Mucosa of stomach (tissue), 1 donor: ENCODE measurements around the gene IL32.

Experiments used
- H3K27me3 ChIP-seq: one replicate; pipeline ENCODE4 v1.7.0; 2013; ENCODE audit warnings: mild to moderate bottlenecking, low read length; ENCODE audit not compliant: control insufficient read depth, insufficient read depth
- H3K36me3 ChIP-seq: one replicate; pipeline ENCODE4 v1.7.0; 2013; ENCODE audit warnings: low read length; ENCODE audit not compliant: control insufficient read depth, insufficient read depth
- H3K4me1 ChIP-seq: one replicate; pipeline ENCODE4 v1.7.0; 2013; ENCODE audit warnings: mild to moderate bottlenecking, low read length; ENCODE audit not compliant: control insufficient read depth, insufficient read depth
- H3K4me3 ChIP-seq: one replicate; pipeline ENCODE4 v1.7.0; 2013; ENCODE audit warnings: low read length
- H3K9ac ChIP-seq: one replicate; pipeline ENCODE4 v1.7.0; 2013; ENCODE audit warnings: mild to moderate bottlenecking, low read length, moderate library complexity
- H3K9me3 ChIP-seq: one replicate; pipeline ENCODE4 v1.7.0; 2013; ENCODE audit warnings: mild to moderate bottlenecking, low read length, moderate library complexity; ENCODE audit not compliant: control insufficient read depth
- donor health status: Pancreatic carcinoma.

IL32 gene

DNA sequence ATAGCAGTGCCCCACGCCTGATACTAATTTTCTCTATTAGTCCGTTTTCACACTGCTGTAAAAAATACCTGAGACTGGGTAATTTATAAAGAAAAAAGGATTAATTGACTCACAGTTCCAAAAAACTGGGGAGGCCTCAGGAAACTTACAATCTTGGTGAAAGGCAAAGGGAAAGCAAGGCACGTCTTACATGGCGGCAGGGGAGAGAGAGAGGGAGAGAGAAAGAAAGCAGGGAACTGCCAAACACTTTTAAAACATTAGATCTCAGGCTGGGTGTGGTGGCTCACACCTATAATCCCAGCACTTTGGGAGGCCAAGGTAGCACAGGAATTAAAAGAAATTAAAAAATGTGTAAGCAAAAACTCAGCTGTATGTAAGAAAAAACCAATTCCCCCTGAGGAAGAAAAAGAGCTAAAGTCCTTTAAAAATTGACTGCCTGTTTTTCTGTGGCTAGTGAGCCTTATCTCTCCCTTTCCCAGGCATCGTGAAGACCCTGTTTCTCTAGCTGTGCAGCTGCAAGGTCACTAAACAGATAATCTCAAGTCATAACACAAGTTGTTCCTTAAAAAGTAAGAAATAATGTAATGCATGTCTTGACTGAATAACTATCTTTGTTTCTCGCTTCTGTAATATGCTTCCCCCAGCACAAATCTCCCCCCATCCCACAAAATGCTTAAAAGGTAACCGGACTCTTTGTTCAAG, 19.7 kb downstream of the IL32 start:
- no peaks in the 10 kb centered on the region for H3K9me3 ChIP-seq
- no peak overlapping the region for H3K4me3 ChIP-seq
- no peak overlapping the region for H3K9ac ChIP-seq

GRCh38 chr16:3085868-3086595, 20.6 kb downstream of the IL32 start:
- Histone ChIP-seq H3K4me3 (no peak overlapping the region), H3K9ac (no peak overlapping the region), H3K27me3 (no peaks in the 10 kb centered on the region)

More for the DNA sequence above, 19.7 kb downstream of the IL32 start:
- H3K4me1 ChIP-seq = peaks cover 9% of the 10 kb centered on the region
- no peaks in the 10 kb centered on the region for H3K27me3 ChIP-seq
- no peaks in the 10 kb centered on the region for H3K36me3 ChIP-seq

GRCh38 chr16:3086596-3087242, 21.3 kb downstream of the IL32 start:
- no peak overlapping the region for H3K4me3 ChIP-seq
- H3K9me3 ChIP-seq = no peaks in the 10 kb centered on the region
- no peaks in the 10 kb centered on the region for H3K36me3 ChIP-seq
- H3K9ac ChIP-seq = no peak overlapping the region
- peaks cover 9% of the 10 kb centered on the region for H3K4me1 ChIP-seq
- H3K27me3 ChIP-seq = peaks cover 4% of the 10 kb centered on the region

More at GRCh38 chr16:3085868-3086595, 20.6 kb downstream of the IL32 start:
- Histone ChIP-seq H3K9me3 (no peaks in the 10 kb centered on the region), H3K36me3 (no peaks in the 10 kb centered on the region), H3K4me1 (peaks cover 9% of the 10 kb centered on the region)

DNA sequence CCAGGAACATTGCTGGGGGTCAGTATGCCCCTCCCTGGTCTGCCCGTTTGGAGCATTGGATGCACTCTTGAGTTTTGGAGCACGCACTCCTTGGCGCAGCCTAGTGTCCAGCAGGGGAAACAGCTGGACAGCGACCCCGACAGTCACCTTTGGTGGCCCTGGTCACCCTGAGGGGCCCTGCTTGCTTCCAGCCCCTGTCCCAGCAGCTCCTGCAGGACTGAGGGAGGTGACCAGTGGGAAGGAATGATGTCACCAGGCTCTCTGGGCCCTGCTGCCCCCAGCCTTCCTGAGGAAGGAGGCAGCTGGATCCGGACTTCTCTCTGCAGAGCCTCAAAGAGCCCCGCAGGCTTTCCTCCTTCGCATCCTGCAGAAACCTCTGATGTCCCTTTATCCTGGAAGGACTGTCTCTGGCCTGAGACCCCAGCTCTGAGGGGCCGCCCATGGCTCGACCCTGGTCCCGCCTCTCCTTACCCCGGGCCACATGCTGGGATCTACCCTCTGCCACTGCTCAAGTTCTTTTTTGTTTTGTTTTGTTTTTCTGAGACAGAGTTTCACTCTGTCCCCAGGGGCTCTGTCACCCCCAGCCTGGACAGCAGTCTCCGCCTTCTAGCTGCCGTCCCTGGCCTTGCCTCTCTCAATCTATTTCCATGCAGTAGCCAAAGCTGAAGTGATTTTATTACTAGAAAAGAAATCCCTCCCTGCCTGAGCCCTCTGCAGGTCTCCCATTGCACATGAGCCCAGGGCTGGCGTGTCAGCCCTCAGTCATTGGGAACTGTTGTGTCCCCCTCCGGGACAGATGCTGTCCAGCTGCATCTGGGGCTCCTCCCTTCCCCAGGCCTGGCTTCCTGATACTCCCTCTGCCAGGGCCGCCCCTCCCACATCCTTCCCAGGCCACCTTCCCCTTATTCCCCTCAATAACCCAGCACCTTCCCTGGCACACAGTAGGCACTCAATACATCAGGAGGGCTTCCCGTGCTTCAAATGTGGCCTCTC, 22.1 kb downstream of the IL32 start:
- Histone ChIP-seq H3K4me3 (no peak overlapping the region), H3K36me3 (no peaks in the 10 kb centered on the region), H3K9me3 (no peaks in the 10 kb centered on the region), H3K27me3 (peaks cover 6% of the 10 kb centered on the region), H3K4me1 (peaks cover 9% of the 10 kb centered on the region), H3K9ac (peak overlapping the region; percentile 22)

DNA sequence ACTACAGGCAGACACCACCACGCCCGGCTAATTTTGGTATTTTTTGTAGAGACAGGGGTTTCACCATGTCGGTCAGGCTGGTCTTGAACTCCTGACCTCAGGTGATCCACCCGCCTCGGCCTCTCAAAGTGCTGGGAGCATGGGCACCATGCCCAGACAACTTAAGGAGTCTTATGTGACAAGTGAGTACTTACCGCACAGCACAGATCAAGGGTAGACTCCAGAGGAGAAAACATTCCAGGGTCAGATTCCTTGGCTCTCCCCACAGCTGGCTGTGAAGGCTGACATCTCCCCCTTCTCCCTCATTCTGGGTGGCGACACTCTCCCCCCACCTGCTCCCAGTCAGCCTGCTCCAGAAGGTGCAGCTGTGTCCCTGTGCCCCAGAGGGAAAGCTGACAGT, 23.0 kb downstream of the IL32 start:
- H3K36me3 ChIP-seq = no peaks in the 10 kb centered on the region

GRCh38 chr16:3088925-3089716, 23.7 kb downstream of the IL32 start:
- no peaks in the 10 kb centered on the region for H3K9me3 ChIP-seq
- no peaks in the 10 kb centered on the region for H3K36me3 ChIP-seq
- peaks cover 9% of the 10 kb centered on the region for H3K4me1 ChIP-seq
- H3K27me3 ChIP-seq = peaks cover 6% of the 10 kb centered on the region
- H3K9ac ChIP-seq = no peak overlapping the region
- H3K4me3 ChIP-seq = no peak overlapping the region

More for the DNA sequence above, 23.0 kb downstream of the IL32 start:
- no peak overlapping the region for H3K4me3 ChIP-seq
- H3K27me3 ChIP-seq = peaks cover 6% of the 10 kb centered on the region
- H3K9me3 ChIP-seq = no peaks in the 10 kb centered on the region
- no peak overlapping the region for H3K9ac ChIP-seq
- H3K4me1 ChIP-seq = peaks cover 9% of the 10 kb centered on the region

DNA sequence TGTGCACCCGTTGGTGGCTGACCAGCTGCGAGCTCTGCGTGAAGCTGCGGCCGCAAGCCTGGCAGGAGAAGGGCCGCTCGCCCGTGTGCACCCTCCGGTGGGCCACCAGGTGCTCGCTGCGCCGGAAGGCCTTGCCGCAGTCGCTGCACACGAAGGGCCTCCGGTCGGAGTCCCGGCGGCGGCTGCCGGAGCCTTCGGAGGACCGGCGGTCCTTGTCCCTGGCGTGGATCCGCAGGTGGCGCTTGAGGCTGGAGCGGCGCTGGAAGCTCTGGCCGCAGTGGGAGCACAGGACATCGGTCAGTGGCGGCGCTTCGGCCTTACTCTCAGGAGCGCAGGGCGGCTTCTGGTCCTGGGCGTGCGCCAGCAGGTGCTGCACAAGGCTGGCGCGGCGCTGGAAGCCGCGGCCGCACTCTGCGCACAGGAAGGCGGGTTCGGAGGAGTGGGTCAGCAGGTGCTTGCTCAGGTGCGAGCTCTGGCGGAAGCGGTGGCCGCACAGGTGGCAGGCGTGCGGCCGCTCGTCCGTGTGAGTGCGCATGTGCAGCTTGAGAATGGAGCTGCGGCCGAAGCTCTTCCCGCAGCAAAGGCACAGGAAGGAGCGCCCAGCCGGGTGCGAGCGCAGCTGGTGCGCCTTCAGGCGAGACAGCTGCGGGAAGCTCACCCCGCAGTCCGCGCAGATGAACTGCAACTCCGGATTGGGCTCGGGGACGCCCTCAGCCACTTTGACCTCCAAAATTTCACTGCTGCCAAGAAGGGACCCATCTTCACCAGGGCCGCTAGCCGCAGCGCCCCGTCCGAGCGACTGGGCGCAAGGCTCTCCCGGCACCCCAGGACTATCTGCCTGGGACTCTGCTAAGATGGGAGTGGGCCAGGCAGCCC, 24.5 kb downstream of the IL32 start:
- H3K27me3 ChIP-seq = peaks cover 6% of the 10 kb centered on the region
- no peak overlapping the region for H3K4me3 ChIP-seq
- peaks cover 9% of the 10 kb centered on the region for H3K4me1 ChIP-seq
- H3K9ac ChIP-seq = no peak overlapping the region
- no peaks in the 10 kb centered on the region for H3K36me3 ChIP-seq
- H3K9me3 ChIP-seq = no peaks in the 10 kb centered on the region

DNA sequence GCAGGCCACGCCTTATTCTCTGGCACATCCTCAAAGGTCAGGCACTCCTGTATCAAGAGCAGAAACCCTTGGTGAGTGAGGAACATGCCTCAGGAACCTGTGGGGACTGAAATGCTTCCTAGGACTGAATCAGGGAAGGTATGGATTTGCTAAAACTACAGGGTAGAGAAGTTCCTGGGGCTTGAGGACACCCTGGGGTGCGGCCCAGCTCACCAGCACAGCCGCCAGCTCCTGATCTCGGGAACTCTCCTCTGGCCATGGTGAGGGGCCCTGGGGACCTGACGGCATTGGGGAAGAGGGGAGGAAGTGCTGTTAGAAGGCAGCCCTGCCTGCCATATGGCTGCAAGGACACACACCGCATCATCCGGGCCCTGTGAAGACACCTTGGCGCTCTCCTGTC, 26.1 kb downstream of the IL32 start:
- H3K27me3 ChIP-seq = peaks cover 6% of the 10 kb centered on the region
- peaks cover 7% of the 10 kb centered on the region for H3K4me1 ChIP-seq
- H3K36me3 ChIP-seq = no peaks in the 10 kb centered on the region
- no peak overlapping the region for H3K9ac ChIP-seq
- no peaks in the 10 kb centered on the region for H3K9me3 ChIP-seq
- no peak overlapping the region for H3K4me3 ChIP-seq

- Histone ChIP-seq H3K36me3 (no peaks in the 10 kb centered on the region), H3K27me3 (peaks cover 6% of the 10 kb centered on the region), H3K4me3 (no peak overlapping the region), H3K9me3 (no peaks in the 10 kb centered on the region), H3K9ac (no peak overlapping the region), H3K4me1 (no peaks in the 10 kb centered on the region)
Observed at GRCh38 chr16:3092501-3092941, 27.1 kb downstream of the IL32 start.

DNA sequence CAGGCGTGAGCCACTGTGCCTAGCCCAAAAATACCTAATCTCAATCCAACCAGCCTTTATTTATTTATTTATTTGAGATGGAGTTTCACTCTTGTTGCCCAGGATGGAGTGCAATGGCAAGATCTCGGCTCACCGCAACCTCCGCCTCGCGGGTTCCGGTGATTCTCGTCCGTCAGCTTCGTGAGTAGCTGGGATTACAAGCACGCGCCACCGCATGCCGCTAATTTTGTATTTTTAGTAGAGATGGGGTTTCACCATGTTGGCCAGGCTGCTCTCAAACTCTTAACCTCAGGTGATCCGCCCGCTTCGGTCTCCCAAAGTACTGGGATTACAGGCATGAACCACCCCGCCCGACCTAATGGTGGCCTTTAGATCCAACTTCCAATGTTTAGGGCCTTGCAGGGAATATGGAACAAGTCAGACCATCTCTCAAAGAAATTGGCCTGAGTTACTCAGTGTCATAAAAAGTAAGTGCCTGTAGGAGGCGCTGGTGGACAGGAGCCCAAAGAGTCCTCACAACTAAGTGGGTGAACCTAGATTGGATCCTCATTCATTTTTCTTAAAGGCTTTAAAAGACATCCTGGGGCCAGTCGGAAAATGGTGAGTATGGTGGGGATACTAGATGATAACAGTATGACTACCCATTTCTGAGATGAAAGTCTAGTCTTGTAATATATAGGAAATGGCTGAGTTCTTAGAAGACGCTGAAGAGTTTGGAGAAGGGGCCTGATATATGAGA, 29.0 kb downstream of the IL32 start:
- Histone ChIP-seq H3K36me3 (no peaks in the 10 kb centered on the region), H3K4me3 (no peak overlapping the region), H3K9ac (no peak overlapping the region), H3K4me1 (peaks cover 2% of the 10 kb centered on the region), H3K9me3 (no peaks in the 10 kb centered on the region), H3K27me3 (peaks cover 13% of the 10 kb centered on the region)
